ENCODE results near the gene LIPN.

Gene LIPN

DNA sequence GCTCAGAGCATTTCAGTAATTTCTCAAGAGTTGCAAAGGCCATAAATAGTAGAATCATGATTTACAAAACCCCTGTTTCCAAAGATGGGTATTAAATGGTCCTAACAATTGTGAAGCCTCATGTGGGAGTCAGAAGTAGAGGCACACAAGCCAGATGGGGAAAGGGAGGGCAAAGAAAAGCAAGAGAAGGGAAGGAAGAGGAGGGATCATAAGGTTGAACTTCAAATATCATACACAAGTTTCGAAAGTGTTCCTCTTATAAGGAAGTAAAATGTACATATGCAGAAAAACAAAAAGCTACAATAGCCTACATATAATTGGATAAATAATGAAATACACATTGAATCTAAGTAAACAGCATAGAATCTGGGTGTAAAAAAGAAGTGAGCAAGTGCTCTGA is 6.0 kb downstream of the LIPN start:
- TF ChIP-seq, protein P1, sequence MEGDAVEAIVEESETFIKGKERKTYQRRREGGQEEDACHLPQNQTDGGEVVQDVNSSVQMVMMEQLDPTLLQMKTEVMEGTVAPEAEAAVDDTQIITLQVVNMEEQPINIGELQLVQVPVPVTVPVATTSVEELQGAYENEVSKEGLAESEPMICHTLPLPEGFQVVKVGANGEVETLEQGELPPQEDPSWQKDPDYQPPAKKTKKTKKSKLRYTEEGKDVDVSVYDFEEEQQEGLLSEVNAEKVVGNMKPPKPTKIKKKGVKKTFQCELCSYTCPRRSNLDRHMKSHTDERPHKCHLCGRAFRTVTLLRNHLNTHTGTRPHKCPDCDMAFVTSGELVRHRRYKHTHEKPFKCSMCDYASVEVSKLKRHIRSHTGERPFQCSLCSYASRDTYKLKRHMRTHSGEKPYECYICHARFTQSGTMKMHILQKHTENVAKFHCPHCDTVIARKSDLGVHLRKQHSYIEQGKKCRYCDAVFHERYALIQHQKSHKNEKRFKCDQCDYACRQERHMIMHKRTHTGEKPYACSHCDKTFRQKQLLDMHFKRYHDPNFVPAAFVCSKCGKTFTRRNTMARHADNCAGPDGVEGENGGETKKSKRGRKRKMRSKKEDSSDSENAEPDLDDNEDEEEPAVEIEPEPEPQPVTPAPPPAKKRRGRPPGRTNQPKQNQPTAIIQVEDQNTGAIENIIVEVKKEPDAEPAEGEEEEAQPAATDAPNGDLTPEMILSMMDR (conservative IDR thresholded peaks at IDR 0.05; ENCODE audit: low read depth), result no peak
- CTCF ChIA-PET, result interaction anchor here (0.8 kb wide), 1 partner anchor 200 kb away, joined by 3 read pairs; no protein-coding TSS in a partner anchor
- no peak for DNase-seq (ENCODE audit: low spot score)
- POLR2A ChIA-PET (ENCODE audit: low non-redundant PET), result no interaction called here
- H3K27ac ChIP-seq, result no peak overlapping the region

DNA sequence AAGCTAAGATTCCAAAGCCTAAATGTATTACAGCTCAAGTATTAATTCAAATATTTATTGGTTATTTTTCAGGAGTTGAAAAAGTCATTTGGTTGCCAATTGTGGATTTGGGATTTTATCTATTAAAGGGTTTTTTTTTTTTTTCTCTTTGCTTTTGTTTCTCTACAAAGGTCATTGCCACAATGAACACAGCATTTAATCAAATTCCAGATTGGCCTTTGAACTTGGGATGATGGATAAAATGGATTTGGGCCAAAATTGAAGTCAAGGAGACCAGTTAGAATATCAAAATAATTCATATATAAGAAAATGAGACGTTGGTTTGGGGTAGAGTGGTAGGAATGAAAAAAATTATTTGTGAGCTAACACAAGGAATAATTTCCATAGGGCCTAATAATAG is 9.6 kb downstream of the LIPN start:
- no peak overlapping the region for H3K27ac ChIP-seq
- no peak for DNase-seq (ENCODE audit: low spot score)
- TF ChIP-seq, protein P1 (conservative IDR thresholded peaks at IDR 0.05; ENCODE audit: low read depth), result no peak
- ChIA-PET CTCF (interaction anchor here (0.6 to 0.7 kb wide), 3 partner anchors 62 to 654 kb away, joined by 3 to 5 read pairs (median 4); no protein-coding TSS in a partner anchor), POLR2A (ENCODE audit: low non-redundant PET) (interaction anchor here (0.5 kb wide), 2 partner anchors 9 to 471 kb away, joined by 3 to 4 read pairs; no protein-coding TSS in a partner anchor)

DNA sequence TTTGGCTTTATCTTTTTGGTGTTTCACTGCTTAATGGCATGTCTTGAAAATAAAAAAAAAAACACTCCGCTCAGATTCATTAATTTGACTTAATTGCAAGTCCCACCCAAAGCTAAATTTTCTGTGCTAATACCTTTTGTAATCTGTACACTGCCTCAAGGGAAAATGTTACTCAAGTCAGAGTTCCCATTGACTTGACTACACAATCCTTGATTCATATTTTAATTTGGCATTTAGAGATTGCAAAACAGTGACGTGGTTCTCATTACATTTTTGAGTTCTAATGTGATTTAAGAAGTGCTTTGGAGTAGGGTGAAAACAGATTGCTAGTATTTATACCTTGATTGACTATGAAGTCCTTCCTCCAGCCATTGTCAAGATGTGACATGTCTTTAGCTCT is 21.4 kb downstream of the LIPN start:
- CTCF ChIA-PET, result interaction anchor here (0.5 kb wide), 1 partner anchor 153 kb away, joined by 3 read pairs; no protein-coding TSS in a partner anchor
- no peak for DNase-seq (ENCODE audit: low spot score)
- POLR2A ChIA-PET (ENCODE audit: low non-redundant PET), result no interaction called here
- TF ChIP-seq, protein P1 (conservative IDR thresholded peaks at IDR 0.05; ENCODE audit: low read depth), result no peak
- no peak overlapping the region for H3K27ac ChIP-seq

DNA sequence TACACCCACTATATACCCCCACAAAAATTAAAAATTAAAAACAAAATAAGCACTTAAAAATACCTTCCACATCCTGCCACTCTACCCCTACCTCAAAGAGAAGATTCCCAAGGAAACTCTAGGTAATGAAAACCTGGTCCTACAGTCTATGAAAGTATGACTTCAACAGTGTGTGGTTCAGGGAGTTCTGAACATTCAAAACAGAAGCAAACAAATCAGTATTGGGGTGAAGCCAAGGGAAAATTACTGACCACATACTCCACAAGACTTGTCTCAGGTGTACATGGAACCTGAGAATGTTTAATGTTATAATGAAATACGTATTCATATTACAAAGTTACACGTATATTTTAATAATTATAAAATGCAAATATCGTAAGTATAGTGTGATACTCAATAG is 22.4 kb downstream of the LIPN start:
- ChIA-PET CTCF (no interaction called here), POLR2A (ENCODE audit: low non-redundant PET) (no interaction called here)
- no peak overlapping the region for H3K27ac ChIP-seq
- DNase-seq (ENCODE audit: low spot score), result no peak
- TF ChIP-seq, protein P1 (conservative IDR thresholded peaks at IDR 0.05; ENCODE audit: low read depth), result no peak

DNA sequence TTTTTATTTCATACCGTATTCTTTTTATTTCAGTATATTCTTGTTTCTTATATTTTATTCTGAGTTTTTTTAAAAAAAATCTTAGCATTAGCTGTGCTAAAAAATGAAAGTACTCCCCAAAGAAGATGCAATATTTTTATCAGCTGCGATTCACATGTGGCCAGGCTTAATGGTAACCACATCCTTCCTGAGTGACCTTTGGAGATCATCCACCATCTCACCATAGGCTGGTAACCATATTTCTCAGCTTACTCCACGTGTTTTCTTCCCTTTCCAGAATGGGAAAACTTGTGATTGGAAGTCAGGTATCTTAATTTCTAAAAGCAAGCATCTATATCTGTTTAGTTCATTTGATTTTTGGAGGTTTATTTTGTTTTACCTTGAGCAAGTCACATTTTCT is 23.9 kb downstream of the LIPN start:
- POLR2A ChIA-PET (ENCODE audit: low non-redundant PET), result no interaction called here
- CTCF ChIA-PET, result no interaction called here

DNA sequence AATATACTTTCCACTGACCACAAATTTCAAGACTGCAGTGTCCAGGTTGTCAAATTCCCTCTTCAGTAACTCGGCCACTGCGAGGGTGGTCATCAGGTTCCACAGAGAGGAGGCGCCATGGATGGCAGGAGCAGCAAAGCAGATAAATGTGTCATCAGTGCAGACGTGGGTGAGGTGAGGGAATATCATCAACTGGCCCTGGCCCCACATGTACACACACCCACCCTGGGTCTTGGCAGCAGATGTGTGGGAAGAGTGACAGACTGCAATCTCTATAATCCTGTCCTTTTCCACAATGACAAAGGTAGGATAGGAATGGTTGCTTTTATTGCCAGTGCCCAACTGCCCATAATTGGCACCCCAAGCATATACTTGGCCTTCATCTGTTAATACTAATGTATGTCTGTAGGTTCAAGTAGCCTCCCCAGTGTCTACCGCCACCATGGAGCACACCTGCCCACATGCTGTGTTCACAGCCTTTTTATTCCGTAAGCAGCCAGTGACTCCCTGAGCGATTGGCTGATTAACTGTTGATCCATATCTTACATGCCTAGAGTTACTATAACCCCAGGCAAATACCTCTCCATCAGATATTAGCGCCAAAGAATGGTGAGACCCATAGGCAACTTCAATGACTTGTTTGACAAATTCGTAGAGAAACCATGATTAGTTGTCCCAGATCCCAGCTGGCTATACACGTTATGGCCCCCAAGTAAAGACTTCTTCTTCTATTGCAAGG is 26.4 kb downstream of the LIPN start:
- TF ChIP-seq, protein P1 (conservative IDR thresholded peaks at IDR 0.05; ENCODE audit: low read depth), result no peak
- POLR2A ChIA-PET (ENCODE audit: low non-redundant PET), result no interaction called here
- CTCF ChIA-PET, result no interaction called here
- no peak for DNase-seq (ENCODE audit: low spot score)
- no peak overlapping the region for H3K27ac ChIP-seq

More for the DNA sequence above, 23.9 kb downstream of the LIPN start:
- TF ChIP-seq, protein P1 (conservative IDR thresholded peaks at IDR 0.05; ENCODE audit: low read depth), result no peak
- DNase-seq (ENCODE audit: low spot score), result no peak
- no peak overlapping the region for H3K27ac ChIP-seq

Data from RWPE1 (cell line).